Endothelial cell of umbilical vein (primary cell): Measurements from ENCODE around the gene FGFR4. TPM values are rescaled to one million over a fixed set of nuclear protein-coding genes. Genes with fewer than 3 reads are reported as not detected.

Source experiments
- BruUV-seq: library from RNA; stranded (reverse); fragments of 400-500 nt; replicated peaks from 2 replicates; lab custom pipeline; 2021; lab: Mats Ljungman, UMichigan
- CTCF ChIA-PET: fragments of 300-600, 350-600 bp; sonication (Branson Sonifier 250); formaldehyde crosslinking; loops from one replicate; lab custom pipeline; 2021; ENCODE audit warnings: antibody characterized with exemption, inconsistent platforms; lab: Charles Lee
- POLR2A ChIA-PET: fragments of 300-600, 350-600 bp; sonication (Branson Sonifier 250); formaldehyde crosslinking; loops from one replicate; lab custom pipeline; 2021; ENCODE audit warnings: antibody characterized with exemption, inconsistent platforms; lab: Charles Lee
- DNase-seq: peaks from one replicate; pipeline ENCODE4 v3.0.0-alpha.2; 2011; ENCODE audit warnings: low read depth, low spot score
- FAIRE-seq: peaks from 2 replicates; lab custom pipeline; 2011; peaks lifted over from hg19 to GRCh38; lab: Jason Lieb, UNC
- H2AFZ ChIP-seq: 2 replicates; pipeline ENCODE4 v1.6.0; 2012; ENCODE audit warnings: low read depth, low read length, control low read depth, inconsistent platforms
- H3K27ac ChIP-seq: 2 replicates; pipeline ENCODE4 v1.5.1; 2011; ENCODE audit warnings: low read depth, mild to moderate bottlenecking, control low read depth, low read length, moderate library complexity; ENCODE audit not compliant: insufficient read depth
- H3K27me3 ChIP-seq, 2 experiments: 2 replicates each; pipeline versions ENCODE4 v1.6.0 to v1.6.1; 2011; ENCODE audit warnings: low read length in 2 of 2, mixed read lengths in 1 of 2; ENCODE audit not compliant: control insufficient read depth in 2 of 2, insufficient read depth in 2 of 2
- H3K36me3 ChIP-seq, 2 experiments: 2 replicates in 1 of 2; 3 replicates in 1 of 2; pipeline ENCODE4 v1.5.1; 2011; ENCODE audit warnings: low read length in 2 of 2, mild to moderate bottlenecking in 1 of 2, moderate library complexity in 1 of 2; ENCODE audit not compliant: control insufficient read depth in 2 of 2, insufficient read depth in 2 of 2; ENCODE audit errors: extremely low read depth in 1 of 2
- H3K4me1 ChIP-seq: 3 replicates; pipeline ENCODE4 v1.5.1; 2011; ENCODE audit warnings: mild to moderate bottlenecking, low read length; ENCODE audit not compliant: control insufficient read depth, insufficient read depth; ENCODE audit errors: extremely low read depth
- H3K4me2 ChIP-seq: 2 replicates; pipeline ENCODE4 v1.6.1; 2011; ENCODE audit warnings: low read length, control low read depth, mixed read lengths; ENCODE audit not compliant: insufficient read depth
- H3K4me3 ChIP-seq, 3 experiments: fragments of 200-600 bp in 1 of 3; sonication (generic), shearing (Covaris generic) in 1 of 3; replicated peaks in 1 of 3; 2 replicates each; pipeline ENCODE4 v1.5.1; 2011 to 2016; ENCODE audit warnings: control low read depth in 3 of 3, low read length in 3 of 3, mild to moderate bottlenecking in 2 of 3, inconsistent platforms in 1 of 3, low read depth in 1 of 3, moderate library complexity in 1 of 3; ENCODE audit not compliant: insufficient read depth in 1 of 3
- H3K79me2 ChIP-seq: 2 replicates; pipeline ENCODE4 v1.6.0; 2012; ENCODE audit warnings: low read length, inconsistent platforms; ENCODE audit not compliant: control insufficient read depth, insufficient read depth
- H3K9ac ChIP-seq: replicated peaks from 2 replicates; pipeline ENCODE3; 2011; ENCODE audit warnings: low read length, control low read depth; ENCODE audit not compliant: insufficient read depth; ENCODE audit errors: extremely low read depth
- H3K9me1 ChIP-seq: replicated peaks from 3 replicates; pipeline ENCODE4 v1.6.0; 2011; ENCODE audit warnings: mild to moderate bottlenecking, low read length; ENCODE audit not compliant: control insufficient read depth, insufficient read depth; ENCODE audit errors: extremely low read depth
- H3K9me3 ChIP-seq: replicated peaks from 2 replicates; pipeline ENCODE4 v1.5.1; 2012; ENCODE audit warnings: low read length, inconsistent platforms; ENCODE audit not compliant: control insufficient read depth, insufficient read depth
- H4K20me1 ChIP-seq: replicated peaks from 2 replicates; pipeline ENCODE3; 2011; ENCODE audit warnings: mild to moderate bottlenecking, low read length; ENCODE audit not compliant: control insufficient read depth, insufficient read depth; ENCODE audit errors: extremely low read depth
- EZH2 ChIP-seq: IDR thresholded peaks from 2 replicates; pipeline ENCODE4 v1.6.1; 2012; ENCODE audit warnings: borderline replicate concordance, low read depth, mild to moderate bottlenecking, moderate library complexity, low read length, inconsistent platforms; ENCODE audit not compliant: severe bottlenecking
- FOS ChIP-seq: IDR thresholded peaks from 2 replicates; pipeline ENCODE4 v1.6.1; 2011; ENCODE audit warnings: mild to moderate bottlenecking, low read length, moderate library complexity, borderline replicate concordance; ENCODE audit not compliant: insufficient read depth
- GATA2 ChIP-seq: IDR thresholded peaks from 2 replicates; pipeline ENCODE4 v1.7.0; 2011; ENCODE audit warnings: low read depth, mild to moderate bottlenecking, moderate library complexity, mixed read lengths, low read length; ENCODE audit not compliant: insufficient read length, insufficient read depth
- JUN ChIP-seq: IDR thresholded peaks from 2 replicates; pipeline ENCODE4 v1.6.1; 2011; ENCODE audit warnings: borderline replicate concordance, low read depth; ENCODE audit not compliant: insufficient read length, insufficient read depth
- MYC ChIP-seq: IDR thresholded peaks from one replicate; pipeline ENCODE4 v1.6.1; 2011; ENCODE audit warnings: mild to moderate bottlenecking, low read depth, low read length
- POLR2A ChIP-seq: IDR thresholded peaks from 2 replicates; pipeline ENCODE4 v1.6.1; 2012; ENCODE audit warnings: low read depth, mild to moderate bottlenecking, control low read depth, low read length
- POLR2AphosphoS5 ChIP-seq: IDR thresholded peaks from 2 replicates; pipeline ENCODE4 v1.6.1; 2012; ENCODE audit warnings: low read depth, mild to moderate bottlenecking, control low read depth, low read length, moderate library complexity; ENCODE audit not compliant: insufficient read depth
- dilution Hi-C: fragments of 300-500 bp; cut with MboI; formaldehyde crosslinking; loops from one replicate; pipeline ENCODE4 v1.15.0; 2019; ENCODE audit warnings: low sequenced_read_pairs; ENCODE audit not compliant: extremely low pct_ligation_motif_present
- intact Hi-C: fragments of 100-400 bp; cut with micrococcal nuclease; formaldehyde crosslinking; loops from one replicate; pipeline ENCODE4 v1.10.0; 2022
- polyA plus RNA-seq, 4 experiments: library from polyadenylated mRNA; depleted of rRNA in 3 of 4; stranded (reverse) in 3 of 4; unstranded in 1 of 4; fragments of >200 nt; gene quantifications; 2 replicates each; pipeline versions ENCODE4 v1.2.1 to v1.2.3, GENCODE V29; 2011 to 2012; ENCODE audit warnings: missing spikeins in 1 of 4
- total RNA-seq: library from RNA; stranded (reverse); gene quantifications from 2 replicates; pipeline ENCODE4 v1.2.3, GENCODE V29; 2021
- TF ChIP-seq, protein P1 (sequence below), 2 donors: IDR thresholded peaks; 1 replicate in 1 of 2; 2 replicates in 1 of 2; pipeline ENCODE4 v1.5.1; 2011; ENCODE audit warnings: low read length in 2 of 2, mild to moderate bottlenecking in 2 of 2, moderate library complexity in 2 of 2, control low read depth in 1 of 2, inconsistent platforms in 1 of 2, low read depth in 1 of 2; ENCODE audit not compliant: insufficient read depth in 1 of 2; ENCODE audit errors: extremely low read depth in 1 of 2
- TF ChIP-seq, protein P2 (sequence below): IDR thresholded peaks from 2 replicates; pipeline ENCODE4 v1.6.1; 2011; ENCODE audit not compliant: insufficient read depth, insufficient read length

Gene FGFR4
- total and polyA plus RNA-seq, 2 donors (not counting 3 experiments of a cell fraction or from before 2014, with no cell fraction given): 1.9 to 2.9 TPM

DNA sequence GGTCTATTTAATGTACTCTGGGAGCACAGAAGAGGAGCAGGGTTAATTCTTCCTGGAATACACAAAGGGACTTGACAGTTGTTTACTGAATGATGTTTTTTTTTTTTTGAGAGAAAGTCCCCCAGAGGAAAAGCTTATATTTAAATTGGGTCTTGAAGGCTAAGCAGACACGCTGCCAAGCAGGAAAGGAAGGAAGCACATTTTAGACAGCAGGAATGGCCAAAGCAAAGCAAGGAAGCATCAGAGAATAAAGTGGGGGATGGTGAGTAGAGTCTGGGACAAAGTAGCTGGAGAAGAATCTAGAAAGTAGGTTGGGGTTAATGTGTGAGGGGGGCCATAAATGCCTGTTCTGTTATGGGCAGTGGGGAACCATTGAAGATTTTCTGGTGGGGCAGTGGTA, 42.8 kb upstream of the FGFR4 start:
- no peaks in the 10 kb centered on the region for H3K9me1 ChIP-seq
- POLR2A ChIA-PET: no interaction called here
- FAIRE-seq: peak; percentile 67

More for the DNA sequence above, 42.8 kb upstream of the FGFR4 start:
- Histone ChIP-seq H3K9ac (no peak overlapping the region), H3K4me2 (peak overlapping the region; percentile 19), H3K4me3 (no peak overlapping the region), H3K9me3 (no peaks in the 10 kb centered on the region), H3K27me3 (no peaks in the 10 kb centered on the region), H4K20me1 (no peaks in the 10 kb centered on the region), H3K36me3 (peaks cover 5 to 6% of the 10 kb centered on the region in 2 experiments), H2AFZ (no peak overlapping the region), H3K79me2 (no peaks in the 10 kb centered on the region), H3K27ac (no peak overlapping the region), H3K4me1 (peaks cover 8% of the 10 kb centered on the region)
- CTCF ChIA-PET: interaction anchor here (0.9 to 2.0 kb wide), 4 partner anchors 14 to 383 kb away, joined by 4 to 16 read pairs (median 5); no protein-coding TSS in a partner anchor
- dilution Hi-C loops: no loop called here
- BruUV-seq: no TSS peak
- DNase-seq: peak; percentile 75
- TF ChIP-seq GATA2 (no peak), FOS (no peak), POLR2A (no peak), MYC (no peak), EZH2 (no peak), JUN (no peak), POLR2AphosphoS5 (no peak)
- TF ChIP-seq, protein P1, sequence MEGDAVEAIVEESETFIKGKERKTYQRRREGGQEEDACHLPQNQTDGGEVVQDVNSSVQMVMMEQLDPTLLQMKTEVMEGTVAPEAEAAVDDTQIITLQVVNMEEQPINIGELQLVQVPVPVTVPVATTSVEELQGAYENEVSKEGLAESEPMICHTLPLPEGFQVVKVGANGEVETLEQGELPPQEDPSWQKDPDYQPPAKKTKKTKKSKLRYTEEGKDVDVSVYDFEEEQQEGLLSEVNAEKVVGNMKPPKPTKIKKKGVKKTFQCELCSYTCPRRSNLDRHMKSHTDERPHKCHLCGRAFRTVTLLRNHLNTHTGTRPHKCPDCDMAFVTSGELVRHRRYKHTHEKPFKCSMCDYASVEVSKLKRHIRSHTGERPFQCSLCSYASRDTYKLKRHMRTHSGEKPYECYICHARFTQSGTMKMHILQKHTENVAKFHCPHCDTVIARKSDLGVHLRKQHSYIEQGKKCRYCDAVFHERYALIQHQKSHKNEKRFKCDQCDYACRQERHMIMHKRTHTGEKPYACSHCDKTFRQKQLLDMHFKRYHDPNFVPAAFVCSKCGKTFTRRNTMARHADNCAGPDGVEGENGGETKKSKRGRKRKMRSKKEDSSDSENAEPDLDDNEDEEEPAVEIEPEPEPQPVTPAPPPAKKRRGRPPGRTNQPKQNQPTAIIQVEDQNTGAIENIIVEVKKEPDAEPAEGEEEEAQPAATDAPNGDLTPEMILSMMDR (IDR thresholded peaks at IDR 0.05; ENCODE audit: extremely low read depth in 1 of 2, insufficient read depth in 1 of 2, low read depth in 1 of 2, low read length in 2 of 2): no peak
- TF ChIP-seq, protein P2, sequence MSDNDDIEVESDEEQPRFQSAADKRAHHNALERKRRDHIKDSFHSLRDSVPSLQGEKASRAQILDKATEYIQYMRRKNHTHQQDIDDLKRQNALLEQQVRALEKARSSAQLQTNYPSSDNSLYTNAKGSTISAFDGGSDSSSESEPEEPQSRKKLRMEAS: no peak
- intact Hi-C loops: no loop called here
